Erythroblast (primary cell): Measurements from ENCODE around the gene SPEF2.

Source experiments
- GATA1 ChIP-seq: IDR thresholded peaks from 2 replicates; pipeline ENCODE4 v1.6.1; 2011; ENCODE audit warnings: low read depth, mild to moderate bottlenecking, control low read depth, low read length, moderate library complexity
- POLR2A ChIP-seq: IDR thresholded peaks from 2 replicates; pipeline ENCODE4 v1.6.1; 2011; ENCODE audit warnings: mild to moderate bottlenecking, low read length

- TF ChIP-seq POLR2A (no peak), GATA1 (no peak)
Observed at GRCh38 chr5:35707659-35708058, 90.0 kb downstream of the SPEF2 start.
